ENCODE data around the gene FAM9A. TPM values are rescaled to one million over a fixed set of nuclear protein-coding genes. Genes with fewer than 3 reads are reported as not detected.

The FAM9A gene
- total and polyA plus RNA-seq, 2 donors (not counting 1 experiment from before 2014, with no cell fraction given): not detected

- no peak overlapping the region for H3K4me2 ChIP-seq (ENCODE audit: extremely low read depth, insufficient read depth, low read length)
- no peaks in the 10 kb centered on the region for H3K36me3 ChIP-seq (ENCODE audit: control insufficient read depth, insufficient read depth, low read length)
- no peaks in the 10 kb centered on the region for H3K9me3 ChIP-seq (ENCODE audit: control insufficient read depth, insufficient read depth, low read depth, low read length)
- TF ChIP-seq CTCF (conservative IDR thresholded peaks at IDR 0.05 in 1 of 2, IDR thresholded peaks at IDR 0.05 in 1 of 2; ENCODE audit: low read depth in 1 of 2, low read length in 2 of 2) (no peak), EZH2 (IDR thresholded peaks at IDR 0.05; ENCODE audit: low read length, missing control alignments) (no peak)
- H4K20me1 ChIP-seq (ENCODE audit: control insufficient read depth, extremely low read depth, insufficient read depth, low read length): peaks cover 2% of the 10 kb centered on the region
- no peak overlapping the region for H2AFZ ChIP-seq (ENCODE audit: low read length)
- H3K4me1 ChIP-seq (ENCODE audit: control insufficient read depth, extremely low read depth, insufficient read depth, low read length): no peaks in the 10 kb centered on the region
- no peaks in the 10 kb centered on the region for H3K79me2 ChIP-seq (ENCODE audit: control insufficient read depth, insufficient read depth, low read length)
- no peak for DNase-seq (ENCODE audit: low read depth in 2 of 2)
- no peaks in the 10 kb centered on the region for H3K27me3 ChIP-seq (ENCODE audit: control insufficient read depth, insufficient read depth, low read length)
- H3K27ac ChIP-seq (ENCODE audit: insufficient read depth, low read length): no peak overlapping the region
- H3K4me3 ChIP-seq (replicated peaks in 1 of 4; ENCODE audit: control extremely low read depth in 1 of 4, insufficient read depth in 1 of 4, low read depth in 3 of 4, low read length in 4 of 4): no peak overlapping the region
- no peak overlapping the region for H3K9ac ChIP-seq (ENCODE audit: insufficient read depth, low read length)
These were observed 33.2 kb upstream of the FAM9A start for GRCh38 chrX:8834392-8834791.

GRCh38 chrX:8832582-8833378 lies 31.6 kb upstream of the FAM9A start:
- no peak for DNase-seq (ENCODE audit: low read depth in 2 of 2)
- H3K27ac ChIP-seq (ENCODE audit: insufficient read depth, low read length): no peak overlapping the region
- H3K79me2 ChIP-seq (ENCODE audit: control insufficient read depth, insufficient read depth, low read length): no peaks in the 10 kb centered on the region
- no peaks in the 10 kb centered on the region for H3K27me3 ChIP-seq (ENCODE audit: control insufficient read depth, insufficient read depth, low read length)
- TF ChIP-seq EZH2 (IDR thresholded peaks at IDR 0.05; ENCODE audit: low read length, missing control alignments) (no peak), CTCF (conservative IDR thresholded peaks at IDR 0.05 in 1 of 2, IDR thresholded peaks at IDR 0.05 in 1 of 2; ENCODE audit: low read depth in 1 of 2, low read length in 2 of 2) (no peak)
- H3K4me2 ChIP-seq (ENCODE audit: extremely low read depth, insufficient read depth, low read length): no peak overlapping the region
- H3K4me1 ChIP-seq (ENCODE audit: control insufficient read depth, extremely low read depth, insufficient read depth, low read length): no peaks in the 10 kb centered on the region
- peaks cover 2% of the 10 kb centered on the region for H4K20me1 ChIP-seq (ENCODE audit: control insufficient read depth, extremely low read depth, insufficient read depth, low read length)
- H3K9me3 ChIP-seq (ENCODE audit: control insufficient read depth, insufficient read depth, low read depth, low read length): no peaks in the 10 kb centered on the region
- no peak overlapping the region for H3K9ac ChIP-seq (ENCODE audit: insufficient read depth, low read length)
- H3K36me3 ChIP-seq (ENCODE audit: control insufficient read depth, insufficient read depth, low read length): no peaks in the 10 kb centered on the region
- no peak overlapping the region for H2AFZ ChIP-seq (ENCODE audit: low read length)
- H3K4me3 ChIP-seq (replicated peaks in 1 of 4; ENCODE audit: control extremely low read depth in 1 of 4, insufficient read depth in 1 of 4, low read depth in 3 of 4, low read length in 4 of 4): no peak overlapping the region

- no peak overlapping the region for H3K4me3 ChIP-seq (replicated peaks in 1 of 4; ENCODE audit: control extremely low read depth in 1 of 4, insufficient read depth in 1 of 4, low read depth in 3 of 4, low read length in 4 of 4)
- H3K4me1 ChIP-seq (ENCODE audit: control insufficient read depth, extremely low read depth, insufficient read depth, low read length): no peaks in the 10 kb centered on the region
- no peak overlapping the region for H3K9ac ChIP-seq (ENCODE audit: insufficient read depth, low read length)
- no peak for DNase-seq (ENCODE audit: low read depth in 2 of 2)
- no peaks in the 10 kb centered on the region for H4K20me1 ChIP-seq (ENCODE audit: control insufficient read depth, extremely low read depth, insufficient read depth, low read length)
- TF ChIP-seq EZH2 (IDR thresholded peaks at IDR 0.05; ENCODE audit: low read length, missing control alignments) (no peak), CTCF (conservative IDR thresholded peaks at IDR 0.05 in 1 of 2, IDR thresholded peaks at IDR 0.05 in 1 of 2; ENCODE audit: low read depth in 1 of 2, low read length in 2 of 2) (no peak)
- no peaks in the 10 kb centered on the region for H3K79me2 ChIP-seq (ENCODE audit: control insufficient read depth, insufficient read depth, low read length)
- H2AFZ ChIP-seq (ENCODE audit: low read length): no peak overlapping the region
- no peaks in the 10 kb centered on the region for H3K9me3 ChIP-seq (ENCODE audit: control insufficient read depth, insufficient read depth, low read depth, low read length)
- H3K27me3 ChIP-seq (ENCODE audit: control insufficient read depth, insufficient read depth, low read length): no peaks in the 10 kb centered on the region
- no peaks in the 10 kb centered on the region for H3K36me3 ChIP-seq (ENCODE audit: control insufficient read depth, insufficient read depth, low read length)
- H3K4me2 ChIP-seq (ENCODE audit: extremely low read depth, insufficient read depth, low read length): no peak overlapping the region
- no peak overlapping the region for H3K27ac ChIP-seq (ENCODE audit: insufficient read depth, low read length)
These were observed 22.5 kb upstream of the FAM9A start for GRCh38 chrX:8823698-8824097.
